Amniotic epithelial cell (primary cell): ENCODE results near the gene ARHGAP10.

Experiments used
- DNase-seq: peaks from one replicate; pipeline ENCODE4 v3.0.0-alpha.2; 2010; ENCODE audit warnings: low read depth

The ARHGAP10 gene

DNA sequence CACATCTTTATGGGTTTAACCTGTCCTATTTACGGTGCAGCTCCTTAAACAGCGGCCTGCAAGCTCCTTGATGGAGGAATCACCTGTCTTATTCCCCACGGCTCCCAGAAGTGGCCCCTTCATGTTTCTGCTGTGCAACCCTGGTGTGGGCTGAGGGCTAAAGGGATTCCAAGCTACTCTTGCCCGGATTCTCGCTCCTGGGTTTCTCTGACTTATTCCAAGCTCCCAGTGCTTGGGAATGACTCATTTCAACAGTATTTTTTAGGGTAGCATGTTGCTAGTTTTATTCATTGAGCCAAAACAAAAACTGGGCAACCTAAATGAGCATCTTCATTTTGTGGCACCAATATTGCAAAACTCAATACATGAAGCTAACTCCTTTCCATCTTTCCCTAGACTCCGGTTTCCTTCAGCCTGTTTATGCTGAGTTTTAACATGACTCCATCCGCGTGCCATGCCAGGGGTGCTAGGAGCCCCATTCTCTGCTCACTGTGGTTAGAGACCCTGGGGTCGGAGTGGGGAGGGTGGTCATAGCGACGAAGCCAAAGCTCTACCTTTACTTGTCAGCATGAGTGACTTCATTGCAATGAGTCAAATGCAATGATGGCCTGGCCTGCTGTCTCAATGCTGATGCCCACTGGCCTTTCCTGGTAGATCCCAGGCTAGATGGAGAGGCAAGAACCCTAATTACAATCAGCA, 360.6 kb downstream of the ARHGAP10 start:
- DNase-seq = no peak

DNA sequence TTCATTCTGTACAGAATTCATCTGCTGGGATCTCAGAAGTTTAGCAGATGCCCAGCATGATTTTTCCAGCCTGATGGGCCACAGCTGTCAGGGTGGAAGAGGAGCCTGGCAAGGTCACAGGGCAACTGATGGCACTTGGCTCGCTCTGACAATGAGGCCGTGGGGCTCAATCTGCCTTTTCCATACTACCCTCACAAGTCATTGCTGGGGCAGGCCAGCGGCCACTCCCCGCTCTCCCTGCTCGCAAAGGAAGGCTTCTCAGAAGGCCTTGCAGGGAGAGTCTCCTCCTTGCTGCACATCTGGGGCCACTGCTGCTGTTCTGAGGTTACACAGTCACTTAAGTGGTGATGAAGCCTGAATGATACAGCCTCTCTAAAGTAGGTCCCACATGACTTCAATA, 361.2 kb downstream of the ARHGAP10 start:
- DNase-seq = no peak

DNA sequence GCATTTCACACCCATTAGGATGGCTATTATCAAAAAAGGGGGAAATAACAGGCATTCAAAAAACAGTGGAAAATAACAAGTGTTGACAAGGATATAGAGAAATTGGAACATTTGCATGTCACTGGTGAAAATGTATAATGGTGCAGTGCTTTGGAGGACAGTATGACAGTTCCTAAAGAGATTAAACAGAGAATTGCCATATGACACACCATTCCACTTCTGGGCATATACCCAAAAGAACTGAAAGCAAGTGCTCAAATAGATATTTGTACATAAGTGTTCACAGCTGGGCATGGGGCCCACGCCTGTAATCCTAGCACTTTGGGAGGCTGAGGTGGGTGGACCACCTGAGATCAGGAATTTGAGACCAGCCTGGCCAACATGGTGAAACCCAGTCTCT, 362.3 kb downstream of the ARHGAP10 start:
- no peak for DNase-seq

DNA sequence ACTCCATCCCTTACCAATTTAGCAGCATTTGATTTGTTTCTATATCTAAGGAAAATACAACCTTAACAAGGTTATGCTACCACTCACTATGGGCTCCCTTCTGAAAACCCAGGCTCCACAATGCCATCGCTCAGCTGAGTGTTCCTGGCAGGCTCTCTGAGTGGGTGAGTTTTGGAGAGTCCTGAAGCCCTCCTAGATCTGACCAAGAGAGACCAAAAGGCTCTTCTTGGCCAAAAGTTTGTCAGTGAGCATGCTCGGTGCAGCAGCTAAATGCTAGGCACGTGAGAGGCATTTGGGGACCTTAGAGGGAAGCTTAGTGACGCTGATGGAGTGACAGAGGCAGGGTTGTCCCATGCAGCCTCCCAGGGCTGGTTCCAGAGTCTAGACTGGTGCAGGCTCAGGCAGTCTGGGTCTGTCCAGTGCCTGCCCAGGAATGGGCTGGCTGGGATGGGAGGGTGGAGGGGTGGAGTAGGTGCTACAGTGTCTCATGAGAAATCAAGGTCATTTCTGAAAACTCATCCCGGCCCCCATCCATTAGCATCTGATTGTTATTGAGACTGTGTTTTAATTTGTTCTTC, 363.5 kb downstream of the ARHGAP10 start:
- no peak for DNase-seq

DNA sequence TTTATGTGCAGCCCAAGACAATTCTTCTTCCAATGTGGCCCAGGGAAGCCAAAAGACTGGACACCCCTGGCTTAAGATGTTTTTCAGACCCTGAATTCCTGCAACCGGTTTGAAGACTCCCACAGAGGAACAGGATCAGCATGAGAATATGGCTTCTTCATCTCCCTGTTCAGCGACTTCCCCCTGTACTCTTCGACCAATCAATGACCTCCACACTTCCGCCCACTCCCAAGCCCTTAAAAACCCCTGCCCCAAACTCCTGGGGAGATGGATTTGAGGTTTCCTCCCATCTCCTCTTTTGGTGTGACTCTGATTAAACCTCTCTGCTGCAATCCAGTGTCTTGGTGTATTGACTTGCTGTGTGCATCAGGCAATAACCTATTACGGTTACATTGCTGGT, 365.9 kb downstream of the ARHGAP10 start:
- no peak for DNase-seq

DNA sequence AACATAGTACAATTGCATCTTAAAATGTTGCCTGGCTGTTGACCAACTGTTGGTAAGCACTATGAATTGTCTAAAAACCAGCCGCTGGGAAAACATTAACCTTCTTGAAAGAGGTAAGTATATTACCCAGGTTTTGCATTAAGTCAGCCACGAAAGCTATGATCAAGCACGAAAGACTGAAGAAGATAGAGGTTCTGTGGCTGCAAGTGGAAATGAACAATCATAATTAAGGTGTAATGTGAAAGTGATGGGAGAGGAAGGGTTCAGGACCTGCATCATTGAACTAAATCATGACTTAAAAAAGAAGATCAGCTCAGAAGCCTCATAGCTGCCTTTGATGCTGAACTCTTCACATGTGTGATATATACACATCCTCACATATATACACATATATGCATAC, 369.3 kb downstream of the ARHGAP10 start:
- DNase-seq = no peak

DNA sequence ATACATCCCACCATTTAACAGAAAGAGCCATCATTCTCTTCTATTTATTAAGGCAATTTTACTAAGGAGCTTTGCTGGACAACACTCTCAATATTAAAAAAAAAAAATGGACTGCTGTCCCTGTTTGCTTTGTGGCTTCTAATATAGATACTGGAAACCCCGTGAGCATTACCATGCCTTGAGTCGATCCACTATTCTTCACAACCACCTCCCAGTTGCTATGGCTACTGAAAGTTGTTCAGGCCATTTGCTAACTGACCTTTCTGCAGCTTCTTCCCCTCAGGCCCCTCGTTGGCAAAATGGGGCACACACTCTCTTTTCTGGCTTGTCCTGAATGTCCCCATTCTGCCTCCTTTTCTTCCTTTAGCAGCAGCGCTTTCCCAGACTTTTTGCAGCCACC, 369.9 kb downstream of the ARHGAP10 start:
- DNase-seq = no peak

DNA sequence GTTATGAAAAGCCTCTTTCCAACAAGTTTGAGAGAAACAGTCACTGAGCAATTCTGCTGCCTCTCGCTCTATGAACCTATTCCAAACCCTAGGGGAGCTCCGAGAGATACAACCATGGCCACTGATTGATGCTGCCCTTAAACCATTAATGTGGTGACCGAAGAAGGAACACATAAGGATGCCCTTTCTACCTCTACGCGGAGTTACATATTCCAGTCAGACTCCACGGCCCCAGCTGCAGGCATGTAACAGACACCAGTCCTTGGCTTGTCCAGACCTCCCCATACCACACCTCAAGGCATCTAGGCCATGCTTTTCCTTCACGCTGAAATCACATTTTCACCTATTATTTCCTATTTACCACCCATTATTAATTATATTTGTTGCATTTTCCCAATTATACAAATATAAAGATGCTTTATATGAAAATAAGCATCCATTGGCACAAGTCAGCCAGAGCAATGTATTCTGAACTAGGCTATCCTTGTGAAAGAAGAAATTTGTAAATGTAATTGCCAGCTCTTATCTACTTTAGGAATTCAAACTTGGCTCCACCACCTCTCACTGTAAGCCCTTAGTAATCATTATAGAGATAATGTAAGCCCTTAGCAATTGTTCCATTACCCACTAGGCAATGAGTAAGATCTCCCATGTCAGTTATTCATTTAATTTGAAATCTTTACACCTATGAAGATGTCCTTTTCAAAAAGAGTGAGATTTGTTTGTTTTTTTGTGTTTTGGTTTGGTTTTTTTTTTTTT, 371.9 kb downstream of the ARHGAP10 start:
- DNase-seq = peak; percentile 82

DNA sequence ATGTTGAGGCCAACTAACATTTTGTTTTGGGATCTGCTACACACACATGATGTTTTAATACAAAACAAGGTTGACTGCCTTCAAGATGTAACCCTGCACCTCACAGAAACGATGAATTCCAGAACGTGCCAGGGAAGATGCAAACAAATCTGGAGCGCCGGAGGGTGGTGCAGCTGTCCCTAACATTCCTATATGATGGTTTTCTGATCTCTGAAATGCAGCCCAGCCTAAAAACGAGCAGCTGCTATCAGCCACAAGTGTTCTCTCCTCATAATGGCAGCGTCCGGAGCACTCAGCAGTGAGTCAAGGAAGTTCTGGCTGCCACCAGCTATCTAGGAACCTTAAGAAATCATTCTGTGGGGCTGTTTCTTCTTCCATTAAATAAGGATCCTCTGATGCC, 376.9 kb downstream of the ARHGAP10 start:
- DNase-seq = no peak

DNA sequence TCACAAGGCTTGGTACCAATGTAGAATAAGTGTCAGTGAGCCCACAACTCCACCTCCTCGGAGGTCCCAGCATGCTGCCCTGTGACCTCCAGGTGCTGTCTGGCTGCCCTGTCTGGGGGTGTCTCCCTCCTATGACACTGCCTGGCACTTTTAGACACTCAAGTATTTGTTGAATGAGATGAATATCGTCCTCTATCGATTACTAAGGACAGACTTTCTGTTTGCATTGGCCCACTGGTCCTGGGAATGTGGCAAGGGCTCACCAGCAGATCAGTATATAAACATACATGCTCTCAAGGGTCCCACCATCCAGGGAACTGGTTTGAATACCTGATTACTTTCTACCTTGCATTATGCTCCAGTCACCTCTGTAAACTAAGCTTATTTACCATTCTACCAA, 377.3 kb downstream of the ARHGAP10 start:
- no peak for DNase-seq

DNA sequence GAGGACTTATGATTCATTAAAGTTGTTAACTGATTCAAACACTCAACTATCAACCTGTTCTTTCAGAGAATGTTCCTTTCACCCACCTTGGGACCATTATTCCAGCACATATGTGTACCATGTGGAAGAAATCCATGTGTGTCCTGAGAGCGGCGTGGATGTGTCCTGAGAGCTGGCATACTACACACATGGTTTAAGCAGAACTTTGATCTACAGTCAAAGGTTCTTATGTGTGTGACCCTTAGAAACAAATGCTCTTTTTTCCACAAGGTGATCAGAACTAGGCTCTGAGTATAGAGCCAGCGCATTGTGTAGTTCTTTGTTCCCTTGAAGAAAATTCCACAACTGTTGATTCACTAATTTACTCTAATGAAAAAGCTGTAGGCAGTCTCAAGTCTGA, 378.3 kb downstream of the ARHGAP10 start:
- DNase-seq = no peak

DNA sequence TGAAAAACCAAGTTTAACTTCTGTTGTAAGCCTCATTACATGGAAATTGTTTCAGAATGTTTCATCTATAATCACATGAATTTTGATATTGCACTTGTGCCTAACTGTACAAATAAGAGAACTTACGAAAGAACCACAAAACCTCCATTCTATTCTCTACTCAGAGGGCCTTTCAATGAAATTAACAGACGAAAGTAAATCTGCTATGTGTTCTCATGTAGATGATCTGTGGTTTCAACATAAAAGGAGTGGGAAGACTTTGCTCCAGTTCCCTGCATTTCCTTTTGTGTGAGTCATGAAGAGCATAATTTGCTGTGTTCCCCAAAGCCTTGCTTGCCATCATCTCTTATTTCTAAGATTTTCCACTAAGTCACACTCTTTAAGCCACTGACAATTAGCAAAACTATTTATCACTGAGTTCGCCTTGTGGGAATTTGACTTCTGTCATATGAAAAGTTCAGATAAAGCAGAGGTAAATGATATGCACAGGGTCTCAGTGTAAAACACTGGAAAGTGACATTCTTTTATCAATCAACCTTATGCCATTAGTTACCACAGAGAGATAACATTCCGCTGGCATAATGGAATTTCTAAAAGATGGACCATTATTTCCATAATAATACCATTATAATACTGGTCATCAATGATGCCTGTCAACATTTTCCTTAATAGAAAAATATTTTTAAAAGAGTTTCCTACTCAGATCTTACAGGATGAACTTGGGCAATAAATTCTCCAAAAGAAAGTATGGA, 380.5 kb downstream of the ARHGAP10 start:
- peak; percentile 89 for DNase-seq

DNA sequence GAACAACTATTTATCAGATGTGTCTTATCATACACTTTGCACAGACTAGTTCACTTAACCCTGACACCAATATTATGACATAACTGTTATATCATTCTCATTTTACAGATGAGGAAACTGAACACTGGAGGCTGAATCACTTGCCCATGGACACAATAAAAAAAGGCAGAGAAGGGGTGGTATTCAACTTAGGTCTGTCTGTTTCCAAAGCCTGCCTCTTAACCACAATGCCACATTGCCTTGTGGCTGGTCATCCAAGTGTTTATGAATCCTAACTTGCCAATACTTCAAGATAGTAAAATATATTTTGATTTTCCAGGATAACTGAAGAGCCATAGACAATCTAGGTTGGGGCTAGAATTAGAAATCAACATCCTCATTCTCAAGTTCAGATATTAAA, 382.5 kb downstream of the ARHGAP10 start:
- no peak for DNase-seq

DNA sequence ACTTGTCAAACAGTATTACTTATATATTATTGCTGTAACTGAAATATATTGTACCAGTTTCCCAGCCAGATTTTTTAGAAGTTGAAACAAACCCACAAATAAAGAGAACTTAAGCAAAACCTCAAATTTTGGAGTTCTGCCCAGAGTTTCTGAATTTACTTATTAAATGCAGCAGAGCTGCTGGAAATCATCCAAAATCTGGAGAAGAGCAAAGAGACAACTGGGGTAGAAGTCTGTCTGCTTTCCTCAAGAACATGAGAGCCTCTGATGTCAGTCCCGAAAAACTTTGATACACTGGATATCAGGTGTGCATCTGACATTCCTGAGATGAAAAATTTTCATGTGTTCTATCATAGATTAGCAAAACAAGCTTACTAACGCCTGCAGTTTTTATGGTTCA, 384.4 kb downstream of the ARHGAP10 start:
- DNase-seq = peak; percentile 64

DNA sequence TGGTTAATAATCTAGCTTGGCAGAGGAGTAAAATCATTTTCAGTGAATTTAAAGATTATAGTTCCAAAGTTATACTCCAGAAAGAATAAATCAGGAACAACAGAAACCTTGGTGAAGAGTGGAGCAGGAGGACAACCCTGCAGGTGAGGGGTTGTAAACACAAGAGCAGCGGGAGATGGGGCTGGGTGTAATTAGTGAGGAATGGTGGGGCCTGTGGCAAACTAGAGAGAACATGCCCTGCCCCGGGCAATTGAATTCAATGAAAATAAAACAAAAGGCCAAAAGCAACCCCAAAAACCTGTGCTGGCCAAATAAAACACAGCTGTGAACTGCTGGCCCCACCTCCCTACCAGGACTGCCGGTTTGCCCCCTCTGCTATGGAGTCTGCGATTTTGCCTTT, 385.1 kb downstream of the ARHGAP10 start:
- no peak for DNase-seq

DNA sequence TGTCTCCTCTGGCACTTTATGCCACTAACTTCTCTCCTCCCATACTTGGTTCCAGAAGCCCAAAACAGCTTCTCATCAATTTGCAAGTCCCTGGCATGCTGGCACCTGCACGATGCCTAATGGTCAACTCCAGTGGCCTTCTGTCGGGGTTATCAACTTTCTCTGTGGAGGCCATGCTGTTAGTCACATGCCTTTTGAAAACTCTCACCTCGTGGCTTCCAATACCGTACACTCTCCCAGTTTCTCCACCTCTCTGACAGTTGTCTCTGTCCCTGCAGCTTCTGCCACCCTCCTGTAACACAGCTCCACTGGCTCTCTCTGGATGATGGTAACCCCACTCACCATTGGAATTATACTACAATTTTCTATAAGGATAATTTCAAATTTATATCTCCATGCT, 386.3 kb downstream of the ARHGAP10 start:
- DNase-seq = no peak

DNA sequence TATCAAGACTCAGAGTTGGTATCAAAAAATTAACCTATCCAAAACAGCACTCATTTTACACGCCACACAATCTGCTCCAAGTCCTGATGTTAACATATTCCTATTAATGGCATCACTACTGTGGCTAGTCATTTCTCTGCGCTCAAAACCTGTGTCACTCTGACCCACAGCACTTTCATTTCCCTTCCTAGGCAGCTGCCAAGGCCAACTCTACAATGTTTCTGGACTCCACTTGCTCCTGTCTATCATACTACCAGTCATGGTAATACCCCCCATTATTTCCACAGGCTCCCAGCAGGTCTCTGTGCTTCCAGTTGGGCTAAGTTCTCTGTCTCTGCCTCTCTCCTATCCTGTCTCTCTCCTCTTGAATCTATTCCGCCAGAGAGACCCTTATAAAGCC, 386.7 kb downstream of the ARHGAP10 start:
- no peak for DNase-seq

DNA sequence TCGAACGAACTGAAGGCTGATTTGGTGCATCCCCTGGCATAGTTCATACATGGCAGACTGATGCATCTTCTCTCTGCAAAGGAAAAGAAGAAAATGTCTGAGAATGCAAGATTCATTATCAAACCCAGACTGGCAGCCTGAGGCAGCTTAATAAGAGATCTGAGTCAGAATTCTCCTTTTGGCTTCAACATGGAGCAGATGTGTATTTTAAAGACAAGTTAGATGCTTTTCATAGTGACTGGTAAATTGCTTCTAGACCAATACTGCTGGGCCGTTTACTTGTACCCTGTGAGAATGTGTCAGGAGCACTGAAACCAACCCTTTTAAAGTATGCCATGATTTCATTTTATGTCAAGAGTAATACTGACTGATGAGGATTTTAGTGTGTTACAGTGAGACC, 388.3 kb downstream of the ARHGAP10 start:
- no peak for DNase-seq
